HCT116 (cell line): ENCODE data around the gene TMEM179. TPM values are rescaled to one million over a fixed set of nuclear protein-coding genes. Genes with fewer than 3 reads are reported as not detected.

Experiments
- ATAC-seq: fragments of 200-7000 bp; cut with Tn5 transposase; 2 replicates; pipeline ENCODE4 v1.9.1; 2020; ENCODE audit warnings: mild to moderate bottlenecking, moderate library complexity
- BruUV-seq: library from RNA; stranded (reverse); fragments of 400-500 nt; replicated peaks from 2 replicates; lab custom pipeline; 2021; lab: Mats Ljungman, UMichigan
- CTCF ChIA-PET: fragments of 300-600 bp; sonication (Branson Sonifier 250); formaldehyde crosslinking; loops from one replicate; lab custom pipeline; 2021; ENCODE audit warnings: antibody characterized with exemption; lab: Charles Lee
- POLR2A ChIA-PET: fragments of 300-600, 350-600 bp; sonication (Branson Sonifier 250); formaldehyde crosslinking; loops from one replicate; lab custom pipeline; 2021; ENCODE audit warnings: antibody characterized with exemption; lab: Charles Lee
- RAD21 ChIA-PET, 2 experiments: fragments of 300-600 bp; sonication (Branson Sonifier 250); formaldehyde crosslinking; loops; one replicate each; lab custom pipeline; 2023; ENCODE audit warnings: low total read pairs in 2 of 2; ENCODE audit not compliant: uncharacterized antibody in 2 of 2, unreplicated experiment in 2 of 2, low non-redundant PET in 1 of 2; lab: Charles Lee
- DNase-seq: peaks from one replicate; pipeline ENCODE4 v3.0.0-alpha.2; 2010; ENCODE audit warnings: low read depth, low spot score
- H2AFZ ChIP-seq: fragments of 200-600 bp; shearing (Covaris generic), sonication (generic); 2 replicates; pipeline ENCODE4 v1.6.1; 2017; ENCODE audit warnings: low read depth, mixed run types, mixed read lengths, antibody characterized with exemption, low read length; ENCODE audit not compliant: poor library complexity, severe bottlenecking
- H3K27ac ChIP-seq: 2 replicates; pipeline ENCODE4 v1.5.1; 2012; ENCODE audit warnings: low read depth, low read length
- H3K27me3 ChIP-seq: fragments of 200-600 bp; sonication (generic); 2 replicates; pipeline ENCODE4 v1.6.1; 2016; ENCODE audit warnings: mixed run types, low read length, mixed read lengths; ENCODE audit not compliant: insufficient read depth
- H3K36me3 ChIP-seq, 2 experiments: fragments of 200-500 bp in 1 of 2; fragments of 200-600 bp in 1 of 2; sonication (Bioruptor generic) in 1 of 2; sonication (generic) in 1 of 2; 2 replicates each; pipeline versions ENCODE4 v1.5.1 to v1.6.1; 2014 to 2016; ENCODE audit warnings: low read length in 2 of 2, inconsistent platforms in 1 of 2, mixed read lengths in 1 of 2, mixed run types in 1 of 2; ENCODE audit not compliant: insufficient read depth in 2 of 2, control insufficient read depth in 1 of 2
- H3K4me1 ChIP-seq, 2 experiments: fragments of 200-600 bp in 1 of 2; sonication (generic) in 1 of 2; 2 replicates each; pipeline versions ENCODE4 v1.5.1 to v1.6.1; 2012 to 2017; ENCODE audit warnings: low read length in 2 of 2, inconsistent platforms in 1 of 2, mild to moderate bottlenecking in 1 of 2, mixed read lengths in 1 of 2, mixed run types in 1 of 2, moderate library complexity in 1 of 2; ENCODE audit not compliant: insufficient read depth in 2 of 2, control insufficient read depth in 1 of 2
- H3K4me2 ChIP-seq: fragments of 200-600 bp; sonication (generic); 2 replicates; pipeline ENCODE4 v1.6.1; 2017; ENCODE audit warnings: mixed run types, low read length, mixed read lengths
- H3K4me3 ChIP-seq, 2 experiments: fragments of 200-600 bp in 1 of 2; sonication (generic) in 1 of 2; replicated peaks in 1 of 2; 2 replicates each; pipeline ENCODE4 v1.5.1; 2011 to 2016; ENCODE audit warnings: low read length in 2 of 2, control low read depth in 1 of 2, low read depth in 1 of 2, mild to moderate bottlenecking in 1 of 2, mixed read lengths in 1 of 2, mixed run types in 1 of 2
- H3K79me2 ChIP-seq: fragments of 200-600 bp; sonication (generic); 2 replicates; pipeline ENCODE4 v1.6.1; 2017; ENCODE audit warnings: mild to moderate bottlenecking, mixed run types, low read length, moderate library complexity, mixed read lengths; ENCODE audit not compliant: insufficient read depth
- H3K9ac ChIP-seq: fragments of 200-600 bp; sonication (generic); 2 replicates; pipeline ENCODE4 v1.6.1; 2016; ENCODE audit warnings: low read length, mixed read lengths
- H3K9me2 ChIP-seq: fragments of 200-600 bp; sonication (generic), shearing (Covaris generic); 2 replicates; pipeline ENCODE4 v1.6.1; 2017; ENCODE audit warnings: mixed run types, mild to moderate bottlenecking, moderate library complexity; ENCODE audit not compliant: insufficient read depth
- H3K9me3 ChIP-seq, 2 experiments: fragments of 200-500 bp in 1 of 2; fragments of 200-600 bp in 1 of 2; sonication (Bioruptor generic) in 1 of 2; sonication (generic) in 1 of 2; 2 replicates each; pipeline ENCODE4 v1.6.1; 2014 to 2017; ENCODE audit warnings: low read length in 2 of 2, mixed read lengths in 2 of 2, inconsistent platforms in 1 of 2, low read depth in 1 of 2, mild to moderate bottlenecking in 1 of 2, mixed run types in 1 of 2, moderate library complexity in 1 of 2; ENCODE audit not compliant: control insufficient read depth in 1 of 2, insufficient read depth in 1 of 2
- H4K20me1 ChIP-seq: fragments of 200-600 bp; sonication (generic), shearing (Covaris generic); 2 replicates; pipeline ENCODE4 v1.6.1; 2017; ENCODE audit warnings: mixed run types, mild to moderate bottlenecking, moderate library complexity; ENCODE audit not compliant: insufficient read depth
- CBX3 ChIP-seq: IDR thresholded peaks from 2 replicates; pipeline ENCODE4 v1.6.1; 2012; ENCODE audit warnings: low read depth
- CEBPB ChIP-seq: IDR thresholded peaks from 2 replicates; pipeline ENCODE4 v1.6.1; 2012; ENCODE audit warnings: low read depth
- EGR1 ChIP-seq: IDR thresholded peaks from 2 replicates; pipeline ENCODE4 v1.6.1; 2012; ENCODE audit warnings: low read depth
- ELF1 ChIP-seq: IDR thresholded peaks from 2 replicates; pipeline ENCODE4 v1.6.1; 2012; ENCODE audit warnings: low read depth, borderline replicate concordance
- EZH2 ChIP-seq: fragments of 200-600 bp; sonication (generic); IDR thresholded peaks from 2 replicates; pipeline ENCODE4 v1.6.1; 2017; ENCODE audit warnings: antibody characterized with exemption, mixed run types
- FOSL1 ChIP-seq: IDR thresholded peaks from 2 replicates; pipeline ENCODE4 v1.6.1; 2012; ENCODE audit warnings: low read depth
- JUND ChIP-seq: IDR thresholded peaks from 2 replicates; pipeline ENCODE4 v1.6.1; 2012
- POLR2A ChIP-seq: IDR thresholded peaks from 2 replicates; pipeline ENCODE4 v1.7.0; 2011; ENCODE audit warnings: borderline replicate concordance; ENCODE audit not compliant: insufficient read depth, insufficient read length; ENCODE audit errors: extremely low read depth
- POLR2AphosphoS5 ChIP-seq: IDR thresholded peaks from 2 replicates; pipeline ENCODE4 v1.6.1; 2011; ENCODE audit warnings: mild to moderate bottlenecking, low read depth, low read length, moderate library complexity
- RAD21 ChIP-seq: IDR thresholded peaks from 2 replicates; pipeline ENCODE4 v1.6.1; 2012; ENCODE audit warnings: low read depth, mild to moderate bottlenecking
- SIN3A ChIP-seq: IDR thresholded peaks from 2 replicates; pipeline ENCODE4 v1.6.1; 2012; ENCODE audit warnings: low read depth
- SP1 ChIP-seq: IDR thresholded peaks from 2 replicates; pipeline ENCODE4 v1.6.1; 2012; ENCODE audit warnings: low read depth
- SRF ChIP-seq: IDR thresholded peaks from 2 replicates; pipeline ENCODE4 v1.6.1; 2012; ENCODE audit warnings: low read depth
- TCF7L2 ChIP-seq: IDR thresholded peaks from 2 replicates; pipeline ENCODE4 v1.7.0; 2011; ENCODE audit warnings: borderline replicate concordance, inconsistent platforms; ENCODE audit not compliant: insufficient read depth, insufficient read length; ENCODE audit errors: extremely low read depth
- YY1 ChIP-seq: IDR thresholded peaks from 2 replicates; pipeline ENCODE4 v1.6.1; 2011; ENCODE audit warnings: low read length, low read depth, moderate library complexity, mild to moderate bottlenecking; ENCODE audit not compliant: insufficient replicate concordance; ENCODE audit errors: extremely low read depth
- ZFX ChIP-seq: fragments of 450-650 bp; IDR thresholded peaks from 2 replicates; pipeline ENCODE4 v1.6.1; 2017
- ZNF274 ChIP-seq: fragments of 200-500 bp; sonication (Bioruptor generic); IDR thresholded peaks from 2 replicates; pipeline ENCODE4 v1.6.1; 2014; ENCODE audit warnings: mild to moderate bottlenecking, low read depth, low read length, inconsistent platforms
- intact Hi-C: fragments of 100-400 bp; cut with micrococcal nuclease; formaldehyde crosslinking; loops from 2 replicates; pipeline ENCODE4 v1.10.0; 2022
- total RNA-seq: library from RNA; stranded (reverse); gene quantifications from one replicate; pipeline ENCODE4 v1.2.1, GENCODE V29; 2021; ENCODE audit not compliant: unreplicated experiment
- TF ChIP-seq, protein P1 (sequence below): IDR thresholded peaks from 2 replicates; pipeline ENCODE4 v1.6.1; 2012; ENCODE audit warnings: low read depth
- TF ChIP-seq, protein P2 (sequence below): IDR thresholded peaks from 2 replicates; pipeline ENCODE4 v1.6.1; 2012
- TF ChIP-seq, protein P3 (sequence below): IDR thresholded peaks from 2 replicates; pipeline ENCODE4 v1.6.1; 2011; ENCODE audit warnings: mild to moderate bottlenecking, low read length, moderate library complexity; ENCODE audit not compliant: insufficient replicate concordance; ENCODE audit errors: extremely low read depth

The TMEM179 gene
- total RNA-seq, 1 experiment from 2014 or later = not detected

DNA sequence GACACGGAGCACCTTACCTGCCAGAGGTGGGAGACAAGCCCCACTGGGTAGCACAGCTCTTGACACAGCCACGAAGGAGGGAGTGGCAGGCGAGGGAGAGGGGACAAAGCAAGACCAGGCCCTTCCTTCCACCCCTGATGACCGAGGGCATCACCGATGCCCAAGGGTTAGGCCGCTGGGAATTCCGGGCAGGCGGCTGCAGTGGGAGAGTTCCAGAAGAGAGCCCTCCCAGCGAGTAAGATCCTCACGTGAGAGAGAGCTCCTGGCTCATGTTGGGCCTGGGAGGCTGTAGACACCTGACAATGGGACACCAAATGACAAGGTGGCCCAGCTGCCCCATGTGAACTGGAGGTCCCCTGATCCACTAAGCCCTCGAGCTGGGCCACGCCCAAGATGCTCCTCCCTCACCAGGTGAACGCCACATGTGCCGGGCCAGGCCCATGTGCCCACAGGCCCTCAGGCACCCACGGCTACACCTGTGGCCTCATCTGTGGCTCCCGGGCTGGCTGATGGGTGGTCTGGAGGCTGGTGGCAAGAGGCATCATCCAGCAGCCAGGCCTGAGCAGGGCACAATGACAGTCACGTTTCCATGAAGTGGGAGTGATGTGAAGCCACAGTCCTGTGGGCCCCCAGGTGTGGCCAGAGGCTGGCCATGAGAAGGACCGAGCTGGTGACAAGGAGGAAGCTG, 57.1 kb downstream of the TMEM179 start:
- intact Hi-C loops = no loop called here
- ChIA-PET CTCF (no interaction called here), RAD21 (no interaction called here), POLR2A (no interaction called here)
- no peak for ATAC-seq
- Histone ChIP-seq H3K4me3 (no peak overlapping the region), H3K9ac (no peak overlapping the region), H4K20me1 (no peaks in the 10 kb centered on the region), H3K79me2 (no peaks in the 10 kb centered on the region), H3K36me3 (no peaks in the 10 kb centered on the region), H2AFZ (no peak overlapping the region), H3K4me2 (no peak overlapping the region), H3K27ac (no peak overlapping the region), H3K27me3 (peaks cover 46% of the 10 kb centered on the region), H3K9me3 (no peaks in the 10 kb centered on the region), H3K4me1 (no peaks in the 10 kb centered on the region), H3K9me2 (no peaks in the 10 kb centered on the region)
- DNase-seq = no peak
- TF ChIP-seq, protein P1, sequence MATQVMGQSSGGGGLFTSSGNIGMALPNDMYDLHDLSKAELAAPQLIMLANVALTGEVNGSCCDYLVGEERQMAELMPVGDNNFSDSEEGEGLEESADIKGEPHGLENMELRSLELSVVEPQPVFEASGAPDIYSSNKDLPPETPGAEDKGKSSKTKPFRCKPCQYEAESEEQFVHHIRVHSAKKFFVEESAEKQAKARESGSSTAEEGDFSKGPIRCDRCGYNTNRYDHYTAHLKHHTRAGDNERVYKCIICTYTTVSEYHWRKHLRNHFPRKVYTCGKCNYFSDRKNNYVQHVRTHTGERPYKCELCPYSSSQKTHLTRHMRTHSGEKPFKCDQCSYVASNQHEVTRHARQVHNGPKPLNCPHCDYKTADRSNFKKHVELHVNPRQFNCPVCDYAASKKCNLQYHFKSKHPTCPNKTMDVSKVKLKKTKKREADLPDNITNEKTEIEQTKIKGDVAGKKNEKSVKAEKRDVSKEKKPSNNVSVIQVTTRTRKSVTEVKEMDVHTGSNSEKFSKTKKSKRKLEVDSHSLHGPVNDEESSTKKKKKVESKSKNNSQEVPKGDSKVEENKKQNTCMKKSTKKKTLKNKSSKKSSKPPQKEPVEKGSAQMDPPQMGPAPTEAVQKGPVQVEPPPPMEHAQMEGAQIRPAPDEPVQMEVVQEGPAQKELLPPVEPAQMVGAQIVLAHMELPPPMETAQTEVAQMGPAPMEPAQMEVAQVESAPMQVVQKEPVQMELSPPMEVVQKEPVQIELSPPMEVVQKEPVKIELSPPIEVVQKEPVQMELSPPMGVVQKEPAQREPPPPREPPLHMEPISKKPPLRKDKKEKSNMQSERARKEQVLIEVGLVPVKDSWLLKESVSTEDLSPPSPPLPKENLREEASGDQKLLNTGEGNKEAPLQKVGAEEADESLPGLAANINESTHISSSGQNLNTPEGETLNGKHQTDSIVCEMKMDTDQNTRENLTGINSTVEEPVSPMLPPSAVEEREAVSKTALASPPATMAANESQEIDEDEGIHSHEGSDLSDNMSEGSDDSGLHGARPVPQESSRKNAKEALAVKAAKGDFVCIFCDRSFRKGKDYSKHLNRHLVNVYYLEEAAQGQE = no peak
- TF ChIP-seq ELF1 (no peak), YY1 (no peak), CBX3 (no peak), CEBPB (no peak), JUND (no peak), POLR2AphosphoS5 (no peak), FOSL1 (no peak), ZNF274 (no peak), RAD21 (no peak), SRF (no peak), ZFX (no peak), SP1 (no peak), SIN3A (no peak), POLR2A (no peak), EGR1 (no peak), EZH2 (no peak), TCF7L2 (no peak)
- TF ChIP-seq, protein P2, sequence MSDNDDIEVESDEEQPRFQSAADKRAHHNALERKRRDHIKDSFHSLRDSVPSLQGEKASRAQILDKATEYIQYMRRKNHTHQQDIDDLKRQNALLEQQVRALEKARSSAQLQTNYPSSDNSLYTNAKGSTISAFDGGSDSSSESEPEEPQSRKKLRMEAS = no peak
- TF ChIP-seq, protein P3, sequence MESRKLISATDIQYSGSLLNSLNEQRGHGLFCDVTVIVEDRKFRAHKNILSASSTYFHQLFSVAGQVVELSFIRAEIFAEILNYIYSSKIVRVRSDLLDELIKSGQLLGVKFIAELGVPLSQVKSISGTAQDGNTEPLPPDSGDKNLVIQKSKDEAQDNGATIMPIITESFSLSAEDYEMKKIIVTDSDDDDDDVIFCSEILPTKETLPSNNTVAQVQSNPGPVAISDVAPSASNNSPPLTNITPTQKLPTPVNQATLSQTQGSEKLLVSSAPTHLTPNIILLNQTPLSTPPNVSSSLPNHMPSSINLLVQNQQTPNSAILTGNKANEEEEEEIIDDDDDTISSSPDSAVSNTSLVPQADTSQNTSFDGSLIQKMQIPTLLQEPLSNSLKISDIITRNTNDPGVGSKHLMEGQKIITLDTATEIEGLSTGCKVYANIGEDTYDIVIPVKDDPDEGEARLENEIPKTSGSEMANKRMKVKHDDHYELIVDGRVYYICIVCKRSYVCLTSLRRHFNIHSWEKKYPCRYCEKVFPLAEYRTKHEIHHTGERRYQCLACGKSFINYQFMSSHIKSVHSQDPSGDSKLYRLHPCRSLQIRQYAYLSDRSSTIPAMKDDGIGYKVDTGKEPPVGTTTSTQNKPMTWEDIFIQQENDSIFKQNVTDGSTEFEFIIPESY = no peak
- BruUV-seq = no TSS peak
